K562 (cell line): ENCODE measurements around the gene LTB4R2. TPM values are rescaled to one million over a fixed set of nuclear protein-coding genes. Genes with fewer than 3 reads are reported as not detected.

ENCODE experiments used
- NCOA4 ChIP-seq: fragments of 450-650 bp; IDR thresholded peaks from 2 replicates; pipeline ENCODE4 v1.6.1; 2018; ENCODE audit warnings: mild to moderate bottlenecking; ENCODE audit not compliant: partially characterized antibody
- ZNF318 ChIP-seq, 2 experiments: fragments of 450-650 bp; IDR thresholded peaks; 2 replicates each; pipeline ENCODE4 v1.6.1; 2016; ENCODE audit warnings: mild to moderate bottlenecking in 2 of 2, borderline replicate concordance in 1 of 2, low read depth in 1 of 2, moderate library complexity in 1 of 2
- polyA plus RNA-seq, 8 experiments: library from polyadenylated mRNA; depleted of rRNA in 4 of 8; stranded (reverse) in 5 of 8; unstranded in 3 of 8; fragments of >200 nt; fragmentation: Nextera tagmentation in 2 of 8; fragmentation: Illumina TruSeq in 1 of 8; extraction: Ambion mirVana in 2 of 8; extraction: Trizol in 1 of 8; gene quantifications; 2 replicates each; pipeline versions ENCODE4 v1.2.1 to v1.2.3, GENCODE V29; 2011 to 2014; ENCODE audit warnings: inconsistent platforms in 1 of 8, missing spikeins in 1 of 8
- total RNA-seq, 7 experiments: library from RNA; depleted of rRNA in 6 of 7; stranded (reverse); fragments of >200 nt in 6 of 7; fragmentation: Illumina TruSeq in 2 of 7; extraction: Trizol in 2 of 7; gene quantifications; 2 replicates each; pipeline versions ENCODE4 v1.2.1 to v1.2.3, GENCODE V29; 2011 to 2021; ENCODE audit warnings: low replicate concordance in 1 of 7

LTB4R2 gene
- total and polyA plus RNA-seq, 9 of the 15 experiments (the other 6 are each of a cell fraction or from before 2014, with no cell fraction given): 0.03 to 11.6 (median 2.8) TPM; not detected in 1

GRCh38 chr14:24292118-24292807 lies 17.7 kb upstream of the LTB4R2 start (continued):
- TF ChIP-seq ZNF318 (IDR thresholded peaks at IDR 0.05; ENCODE audit: borderline replicate concordance in 1 of 2, low read depth in 1 of 2) (no peak), NCOA4 (no peak)
